Measurements from ENCODE around the gene OPRL1.

The OPRL1 gene

DNA sequence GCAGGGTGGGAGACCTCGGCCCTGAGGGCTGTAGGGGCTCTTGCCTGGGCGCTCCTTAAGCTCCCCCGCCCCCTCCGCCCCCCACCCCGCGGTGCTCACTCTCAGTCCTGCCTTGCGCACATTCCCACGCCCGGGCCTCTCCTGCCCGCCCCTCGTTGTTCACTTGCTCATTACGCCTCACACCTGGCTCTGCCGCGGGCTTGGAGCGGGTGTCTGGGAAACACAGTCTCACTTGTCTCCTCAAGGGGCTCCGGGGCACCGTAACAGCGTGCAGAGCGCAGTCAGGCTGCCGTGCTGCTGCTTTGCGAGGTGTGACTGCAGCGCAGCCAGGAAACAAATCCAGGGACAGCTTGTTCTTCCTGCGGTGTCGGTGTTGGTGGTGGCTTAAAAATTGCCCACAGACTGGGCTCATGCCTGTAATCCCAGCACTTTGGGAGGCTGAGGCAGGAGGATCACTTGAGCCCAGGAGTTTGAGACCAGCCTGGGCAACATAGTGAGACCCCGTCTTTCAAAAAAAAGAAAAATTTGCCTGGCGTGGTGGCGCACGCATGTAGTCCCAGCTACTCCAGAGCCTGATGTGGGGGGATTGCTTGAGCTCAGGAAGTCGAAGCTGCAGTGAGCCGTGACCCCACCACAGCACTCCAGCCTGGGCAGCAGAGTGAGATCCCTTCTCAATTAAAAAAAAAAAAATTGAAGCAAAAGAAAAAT lies 22.9 kb downstream of the OPRL1 start:
- no peak for DNase-seq (ENCODE audit: low read depth in 2 of 2)

DNA sequence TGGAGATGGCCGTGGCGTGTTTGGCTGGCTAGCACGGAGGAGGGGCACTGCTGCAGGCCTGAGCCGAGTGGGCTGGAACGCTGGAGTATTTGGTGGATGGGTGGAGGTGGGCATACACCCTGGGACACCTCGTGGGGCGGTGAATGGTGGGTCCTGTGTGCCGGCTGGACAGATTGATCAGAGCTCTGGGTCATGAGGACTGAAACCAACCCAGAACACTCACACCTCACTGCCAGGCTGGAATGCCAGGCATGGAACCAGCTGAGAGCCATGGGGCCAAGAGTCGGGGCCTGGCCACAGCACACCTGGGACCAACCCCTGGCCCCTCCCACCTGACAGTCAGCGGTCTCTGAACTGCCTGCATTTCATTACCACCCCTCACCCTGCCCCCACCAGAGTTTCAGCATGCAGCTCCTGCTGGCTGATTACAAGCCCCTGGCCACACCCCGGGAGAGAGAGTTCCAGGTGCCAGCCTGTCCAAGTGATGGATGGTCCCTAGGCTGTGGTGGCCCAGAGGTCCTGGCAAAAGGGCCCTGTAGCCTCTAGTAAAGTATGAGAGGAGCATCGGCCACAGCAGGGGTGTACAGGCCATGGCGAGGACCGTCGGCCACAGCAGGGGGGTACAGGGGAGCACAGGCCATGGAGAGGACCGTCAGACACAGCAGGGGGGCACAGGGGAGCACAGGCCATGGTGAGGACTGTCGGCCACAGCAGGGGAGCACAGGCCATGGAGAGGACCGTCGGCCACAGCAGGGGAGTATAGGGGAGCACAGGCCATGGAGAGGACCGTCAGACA lies 24.2 kb downstream of the OPRL1 start:
- no peak for DNase-seq (ENCODE audit: low read depth in 2 of 2)

DNA sequence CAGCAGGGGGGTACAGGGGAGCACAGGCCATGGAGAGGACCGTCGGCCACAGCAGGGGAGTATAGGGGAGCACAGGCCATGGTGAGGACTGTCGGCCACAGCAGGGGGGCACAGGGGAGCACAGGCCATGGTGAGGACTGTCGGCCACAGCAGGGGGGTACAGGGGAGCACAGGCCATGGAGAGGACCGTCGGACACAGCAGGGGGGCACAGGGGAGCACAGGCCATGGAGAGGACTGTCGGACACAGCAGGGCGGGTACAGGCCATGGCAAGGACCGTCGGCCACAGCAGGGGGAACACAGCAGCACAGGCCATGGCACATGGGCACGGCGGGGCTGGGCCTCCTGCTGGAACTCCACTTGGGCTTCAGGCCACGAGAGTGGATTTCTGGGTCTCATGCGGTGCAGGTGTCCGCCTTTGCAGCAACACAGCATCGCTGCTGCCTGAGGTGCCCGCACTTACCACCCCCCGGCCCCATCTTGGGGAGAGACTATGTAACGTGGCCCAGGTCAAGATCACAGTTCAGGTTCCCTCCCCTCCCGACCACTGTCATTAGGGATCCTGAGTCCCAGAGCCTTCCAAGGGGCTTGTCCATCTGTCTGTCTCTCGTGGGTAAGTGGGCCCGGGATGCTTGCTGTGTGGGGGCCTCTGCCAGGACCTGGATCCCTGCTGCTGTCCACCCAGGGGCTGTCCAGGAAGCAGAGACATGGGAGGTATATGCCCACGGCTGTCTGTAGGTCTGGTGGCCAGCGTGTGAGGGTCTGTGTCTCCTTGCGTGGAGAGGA lies 25.0 kb downstream of the OPRL1 start:
- no peak for DNase-seq (ENCODE audit: low read depth in 2 of 2)

DNA sequence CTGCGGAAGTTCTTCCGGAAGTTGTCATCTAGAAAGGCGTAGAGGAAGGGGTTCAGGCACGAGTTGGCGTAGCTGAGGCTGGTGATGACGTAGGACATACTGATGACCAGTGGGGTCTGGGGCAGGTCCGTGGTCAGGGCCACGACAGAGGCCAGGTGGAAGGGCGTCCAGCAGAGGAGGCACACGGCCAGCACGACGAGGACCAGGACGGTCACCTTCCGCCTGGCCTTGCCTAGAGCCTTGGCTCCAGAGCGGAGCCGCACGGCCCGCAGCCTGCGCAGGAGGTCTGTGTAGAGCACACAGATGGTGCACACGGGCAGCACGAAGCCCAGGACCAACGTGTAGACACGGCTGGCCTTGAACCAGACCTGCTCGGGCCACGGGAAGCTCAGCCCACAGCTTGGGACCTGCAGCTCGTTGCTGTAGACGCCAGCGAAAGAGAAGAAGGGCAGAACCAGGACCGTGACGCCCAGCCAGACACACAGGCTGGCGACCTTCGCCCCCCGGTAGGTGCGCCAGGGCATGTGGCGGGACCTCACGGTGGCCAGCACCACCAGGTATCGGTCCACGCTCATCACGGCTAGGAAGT lies 26.1 kb downstream of the OPRL1 start:
- DNase-seq (ENCODE audit: low read depth in 2 of 2) = no peak

DNA sequence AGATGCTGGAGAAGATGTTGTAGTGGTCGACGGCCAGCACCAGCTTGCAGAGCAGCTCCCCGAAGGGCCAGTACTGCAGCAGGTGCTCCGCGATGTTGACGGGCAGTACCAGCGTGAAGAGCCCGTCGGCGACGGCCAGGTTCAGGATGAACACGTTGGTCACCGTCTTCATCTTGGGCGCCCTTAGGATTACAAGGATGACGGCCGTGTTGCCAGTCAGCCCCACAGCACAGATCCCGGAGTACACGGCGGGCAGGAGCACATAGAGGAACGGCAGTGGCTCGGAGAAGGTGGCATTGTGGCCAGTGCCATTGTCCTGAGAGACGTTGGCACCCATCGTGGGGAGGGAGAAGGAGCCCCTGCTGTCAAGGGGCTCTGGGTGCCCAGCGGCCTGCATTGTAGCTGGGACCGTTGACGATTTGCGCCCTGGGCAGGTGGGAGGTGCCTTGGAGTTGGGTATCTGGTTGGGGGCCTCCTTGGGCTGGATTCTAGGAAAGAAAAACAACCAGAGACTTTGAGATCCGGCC lies 26.6 kb downstream of the OPRL1 start:
- DNase-seq (ENCODE audit: low read depth in 2 of 2) = no peak

DNA sequence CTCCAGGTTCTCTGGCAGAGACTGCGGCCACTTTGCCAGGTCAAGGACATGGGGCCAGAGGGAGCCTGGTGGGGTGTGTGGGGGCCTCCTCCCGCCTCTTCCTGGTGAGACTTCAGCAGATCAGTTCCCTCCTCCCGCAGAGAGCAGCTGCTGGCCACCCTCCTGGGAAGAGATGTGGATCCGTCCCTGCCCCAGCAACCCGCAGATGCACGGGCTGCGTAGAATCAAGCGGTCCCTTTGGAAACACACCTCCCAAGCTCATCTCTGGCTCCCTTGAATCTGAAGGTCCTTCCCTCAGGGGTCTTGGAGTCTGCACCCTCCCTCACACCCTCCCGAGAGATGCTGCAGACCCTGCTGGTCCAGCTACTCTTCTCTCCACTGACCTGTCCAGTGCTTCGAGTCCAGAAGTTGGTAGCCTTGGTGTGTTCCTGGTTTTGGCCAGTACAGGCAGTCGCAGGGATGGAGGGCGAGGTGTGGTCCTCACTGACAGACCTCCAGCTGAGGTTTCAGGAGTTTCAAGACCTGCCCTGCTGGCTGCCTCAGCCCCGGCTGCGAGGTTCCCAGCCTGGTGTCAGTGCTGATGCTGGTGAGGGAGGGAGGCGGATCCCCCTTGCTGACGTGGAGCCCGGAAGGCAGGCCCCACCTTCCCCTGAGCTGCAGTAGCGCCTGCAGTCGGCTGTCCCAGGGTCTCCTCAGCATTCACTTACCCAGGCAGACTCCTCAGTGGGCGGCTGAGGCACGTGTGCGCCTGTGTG lies 27.3 kb downstream of the OPRL1 start, which contains the start of gene NPBWR2:
Gene NPBWR2 (minus strand): TSS at position 585 of the 755 bp plus-strand sequence. CDS start 734 bp downstream, outside the sequence.
- no peak for DNase-seq (ENCODE audit: low read depth in 2 of 2)

DNA sequence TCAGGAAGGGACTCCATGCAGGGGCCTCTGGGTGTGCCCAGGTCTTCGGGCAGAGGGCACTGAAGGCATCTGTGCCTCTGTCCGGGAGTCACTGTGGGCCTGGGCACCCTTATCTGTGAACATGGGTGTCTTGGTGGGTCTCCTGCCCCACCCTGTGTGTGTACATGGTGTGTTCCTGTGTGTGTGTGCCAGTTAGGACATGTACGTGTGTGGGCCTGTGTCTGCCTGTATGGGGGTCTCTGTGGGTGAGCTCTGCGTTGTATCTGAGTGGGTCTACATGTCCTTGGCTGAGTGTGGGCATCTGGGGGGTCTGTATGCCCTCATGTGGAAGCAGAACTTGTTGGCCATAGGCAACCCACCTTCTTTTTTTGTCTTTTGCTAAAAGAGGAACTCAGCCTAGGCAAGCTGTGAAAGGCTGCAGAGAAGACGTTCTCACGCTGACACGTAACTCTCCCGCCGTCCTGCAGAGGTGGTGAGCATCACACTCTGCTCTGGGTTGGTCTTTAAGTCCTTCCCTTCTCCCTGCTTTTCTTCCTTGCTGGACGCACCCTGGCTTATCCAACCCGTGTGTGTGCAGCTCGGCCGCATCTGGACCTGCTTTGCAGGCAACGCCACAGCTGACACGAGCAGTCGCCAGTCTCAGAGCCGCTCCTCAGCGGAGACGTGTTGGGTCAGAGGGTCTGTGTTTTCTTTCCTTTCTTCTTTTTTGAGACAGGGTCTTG lies 28.0 kb downstream of the OPRL1 start:
- DNase-seq (ENCODE audit: low read depth in 2 of 2) = no peak

DNA sequence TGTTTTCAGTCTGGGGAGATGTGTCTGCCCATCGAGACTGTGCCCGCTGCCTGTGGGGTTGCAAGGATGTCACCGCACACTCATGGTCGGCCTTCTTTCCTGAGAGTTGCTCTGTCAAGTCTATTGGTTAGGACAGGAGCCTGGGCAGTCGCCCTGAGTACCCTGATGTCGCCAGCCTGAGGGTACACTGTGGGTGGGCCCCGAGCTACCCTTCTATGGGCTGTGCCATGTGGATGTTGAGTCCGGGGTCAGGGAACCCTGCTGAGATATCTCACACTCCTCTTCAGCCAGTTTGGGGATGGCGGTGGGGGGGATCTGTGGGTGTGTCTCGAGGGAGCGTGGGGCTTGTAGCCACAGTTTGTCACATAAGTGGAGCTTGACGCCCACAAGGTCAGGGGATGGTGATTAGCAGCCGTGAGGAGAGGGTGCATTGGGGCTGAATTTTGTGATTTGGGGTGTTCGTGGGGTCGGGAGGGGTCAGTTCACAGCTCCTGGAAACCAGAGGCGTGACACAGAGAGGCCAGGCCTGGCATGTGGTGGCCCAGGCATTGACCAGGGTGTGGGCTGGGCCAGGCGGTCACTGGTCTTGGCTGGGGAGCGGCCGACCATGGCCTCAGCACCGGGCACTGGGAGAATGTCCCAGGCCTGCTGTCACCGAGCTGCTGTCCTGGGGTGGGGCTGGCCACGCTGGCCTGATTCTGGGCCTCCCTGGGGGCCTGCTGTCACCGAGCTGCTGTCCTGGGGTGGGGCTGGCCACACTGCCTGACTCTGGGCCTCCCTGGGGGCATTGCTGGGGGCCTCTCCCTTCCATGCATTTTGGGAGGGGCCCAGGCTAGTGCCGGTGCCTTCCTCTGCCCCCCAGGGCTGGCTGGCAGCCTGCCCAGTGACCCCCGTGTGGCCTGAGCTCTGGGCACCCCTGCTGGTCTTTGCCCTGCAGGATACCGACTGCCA lies 29.1 kb downstream of the OPRL1 start:
- DNase-seq (ENCODE audit: low read depth in 2 of 2) = no peak

DNA sequence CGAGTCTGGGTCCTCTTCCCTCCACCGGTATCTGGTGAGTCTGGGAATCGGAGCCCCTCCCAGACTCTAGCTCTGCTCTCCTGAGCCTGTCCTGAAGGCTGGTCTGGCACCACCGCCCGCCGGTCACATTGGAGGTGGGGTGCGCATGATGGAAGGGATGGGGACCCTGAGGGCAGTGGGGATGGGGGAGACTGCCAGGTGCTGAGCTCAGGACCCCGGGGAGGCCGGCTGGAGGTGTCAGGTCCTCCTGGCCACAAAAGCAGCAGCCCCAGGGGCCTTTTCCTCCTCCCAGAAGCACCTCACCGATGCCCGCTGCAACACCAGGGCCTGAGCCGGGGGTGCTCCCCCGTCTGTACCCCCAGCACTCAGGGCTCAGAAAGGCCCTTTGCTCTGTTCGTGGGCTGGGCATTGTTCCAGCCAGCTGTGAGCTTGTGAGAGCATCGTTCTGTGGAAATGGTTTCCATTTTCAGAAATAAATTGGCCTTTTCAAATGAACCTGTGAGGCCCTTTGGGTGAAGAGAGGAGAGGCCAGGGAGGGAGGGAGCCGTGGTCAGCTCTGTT lies 30.0 kb downstream of the OPRL1 start:
- no peak for DNase-seq (ENCODE audit: low read depth in 2 of 2)

DNA sequence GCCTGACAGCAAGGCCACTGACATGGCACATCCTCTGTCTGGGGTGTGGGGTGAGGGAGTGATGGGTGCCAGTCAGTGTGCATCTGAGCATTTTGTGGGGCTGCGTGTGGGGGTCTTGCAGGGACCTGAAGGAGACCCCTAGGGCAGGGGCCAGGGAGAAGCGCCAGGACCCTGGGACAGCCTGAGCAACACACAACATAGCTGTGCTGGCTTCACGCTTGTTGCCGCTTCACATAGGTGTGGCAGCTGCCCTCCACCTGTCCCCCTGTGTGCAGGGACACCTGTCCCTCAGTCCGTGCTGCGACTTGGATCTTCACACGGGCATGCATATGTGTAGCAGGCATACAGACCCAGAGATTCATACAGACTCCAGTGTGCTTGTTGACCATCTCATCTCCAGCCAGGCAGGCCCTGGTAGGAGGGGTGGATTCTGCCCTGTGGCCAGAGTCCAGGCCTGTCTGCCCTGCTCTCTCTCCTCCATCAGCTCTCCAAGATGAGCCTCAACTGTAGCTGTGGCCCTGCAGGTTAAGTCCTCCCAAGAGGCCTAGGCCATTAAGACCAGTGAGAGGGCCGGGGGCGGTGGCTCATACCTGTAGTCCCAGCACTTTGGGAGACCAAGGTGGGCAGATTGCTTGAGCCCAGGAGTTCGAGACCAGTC lies 30.7 kb downstream of the OPRL1 start:
- no peak for DNase-seq (ENCODE audit: low read depth in 2 of 2)

DNA sequence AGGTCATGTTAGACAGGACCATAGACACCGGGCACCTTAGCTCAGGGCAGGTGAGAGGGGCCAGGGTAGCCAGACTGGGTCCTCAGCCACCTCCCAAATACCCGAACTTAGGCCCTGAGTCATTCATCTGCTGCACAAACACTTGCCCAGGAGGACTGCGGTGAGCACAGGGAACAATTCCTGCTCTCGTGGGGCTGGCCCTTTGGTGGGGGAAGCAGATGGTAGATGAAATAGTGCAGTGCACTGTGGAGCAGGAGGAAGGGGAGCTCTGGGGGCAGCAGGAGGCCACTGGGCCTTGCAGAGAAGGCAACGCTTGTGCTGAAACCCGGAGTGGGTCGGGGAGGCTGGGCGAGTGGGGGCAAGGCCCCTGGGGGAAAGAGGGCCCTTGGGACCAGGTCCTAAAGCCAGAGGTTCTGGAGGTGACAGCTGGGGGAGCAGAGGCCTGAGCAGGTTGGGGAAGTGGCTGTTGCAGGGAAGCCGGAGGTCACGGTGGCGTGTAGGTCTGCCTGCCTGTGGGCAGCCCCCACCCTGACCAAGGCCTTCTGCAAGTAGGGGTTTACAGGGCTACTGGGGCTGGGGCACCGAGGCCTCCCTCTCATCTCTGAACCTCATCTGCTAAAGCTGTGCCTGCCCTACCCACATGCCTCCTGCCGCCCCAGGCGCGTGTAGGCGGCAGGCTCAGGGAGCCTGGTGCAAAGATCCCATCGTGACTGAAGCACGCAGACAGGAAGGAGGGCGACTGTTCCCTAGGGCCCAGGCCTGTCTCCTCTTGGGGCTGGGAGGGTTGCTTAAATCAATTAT lies 32.2 kb downstream of the OPRL1 start:
- DNase-seq (ENCODE audit: low read depth in 2 of 2) = no peak

DNA sequence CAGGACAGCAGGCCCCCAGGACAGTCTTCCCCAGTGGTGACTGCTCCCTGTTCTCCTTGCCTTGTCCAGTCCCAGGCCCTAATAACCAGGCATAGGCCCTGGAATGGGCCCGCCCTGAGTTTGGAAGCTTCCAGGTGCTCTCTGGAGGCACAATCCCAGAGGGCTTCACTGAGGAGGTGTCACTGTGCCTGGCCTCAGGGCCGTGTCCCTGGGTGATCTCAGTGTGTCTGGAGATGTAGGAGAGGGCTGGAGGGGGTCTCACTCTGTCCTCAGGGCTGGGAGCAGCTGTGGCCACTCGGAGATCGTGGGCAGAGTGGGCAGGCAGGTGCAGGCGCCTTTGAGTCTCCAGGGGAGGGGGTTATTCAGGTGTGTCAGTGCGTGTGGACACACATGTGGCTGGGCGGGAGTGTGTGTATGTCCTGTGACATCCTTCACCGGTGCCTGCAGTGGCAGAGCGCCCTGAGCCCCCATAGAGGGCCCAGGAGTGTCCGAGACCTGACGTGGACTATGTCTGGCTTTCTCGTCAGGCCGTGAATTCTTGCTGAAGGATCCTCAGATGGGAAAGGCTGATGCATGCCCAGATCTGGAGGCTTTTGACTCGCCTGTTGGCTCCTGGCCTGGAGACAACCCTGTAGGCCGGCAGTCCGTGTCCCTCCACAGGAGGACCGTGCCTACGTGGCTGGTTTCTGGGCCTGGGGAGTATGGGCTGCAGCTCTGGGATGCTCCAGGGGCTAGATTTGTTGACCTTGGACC lies 33.0 kb downstream of the OPRL1 start:
- DNase-seq (ENCODE audit: low read depth in 2 of 2) = no peak

DNA sequence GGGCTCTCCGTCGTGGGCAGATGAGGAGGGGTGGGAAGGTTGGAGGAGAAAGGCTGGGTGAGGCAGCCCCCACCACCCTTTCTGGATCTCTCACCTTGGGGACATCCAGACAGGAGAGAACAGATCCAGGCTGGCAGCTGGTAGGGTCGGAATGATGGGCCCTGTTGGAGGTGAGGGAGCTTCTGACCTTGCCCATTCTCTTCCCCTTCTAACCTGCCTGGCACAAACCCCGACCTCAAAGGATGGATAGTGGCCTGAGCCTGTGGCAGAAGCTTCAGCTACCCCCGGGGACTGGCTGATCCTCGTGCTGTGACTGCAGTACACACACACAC lies 33.5 kb downstream of the OPRL1 start:
- DNase-seq (ENCODE audit: low read depth in 2 of 2) = no peak

DNA sequence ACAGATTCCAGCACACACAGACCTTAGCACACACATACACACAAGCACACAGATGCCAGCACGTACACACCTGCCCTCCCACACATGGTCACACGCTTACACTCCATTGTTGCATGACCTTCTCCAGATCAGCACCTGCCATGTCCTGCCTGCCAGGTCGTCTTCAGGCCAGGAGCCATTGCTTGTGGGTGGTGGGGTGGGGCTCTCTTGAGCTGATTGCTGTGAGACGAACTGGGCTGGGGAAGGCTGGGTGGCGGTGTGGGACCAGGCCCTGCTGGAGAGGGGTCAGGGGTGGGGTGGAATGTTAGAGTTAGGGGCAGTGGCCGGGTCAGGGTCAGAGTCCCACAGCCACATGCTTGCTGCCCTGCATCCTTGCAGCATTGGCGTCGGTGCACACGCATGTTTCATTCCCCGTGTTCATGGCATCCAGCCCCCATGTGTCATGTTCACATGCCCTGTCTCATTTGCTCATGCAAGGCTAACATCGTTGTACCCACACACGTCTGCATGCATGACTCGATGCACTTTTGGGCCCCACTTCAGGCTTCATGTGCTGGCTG lies 34.0 kb downstream of the OPRL1 start:
- no peak for DNase-seq (ENCODE audit: low read depth in 2 of 2)

DNA sequence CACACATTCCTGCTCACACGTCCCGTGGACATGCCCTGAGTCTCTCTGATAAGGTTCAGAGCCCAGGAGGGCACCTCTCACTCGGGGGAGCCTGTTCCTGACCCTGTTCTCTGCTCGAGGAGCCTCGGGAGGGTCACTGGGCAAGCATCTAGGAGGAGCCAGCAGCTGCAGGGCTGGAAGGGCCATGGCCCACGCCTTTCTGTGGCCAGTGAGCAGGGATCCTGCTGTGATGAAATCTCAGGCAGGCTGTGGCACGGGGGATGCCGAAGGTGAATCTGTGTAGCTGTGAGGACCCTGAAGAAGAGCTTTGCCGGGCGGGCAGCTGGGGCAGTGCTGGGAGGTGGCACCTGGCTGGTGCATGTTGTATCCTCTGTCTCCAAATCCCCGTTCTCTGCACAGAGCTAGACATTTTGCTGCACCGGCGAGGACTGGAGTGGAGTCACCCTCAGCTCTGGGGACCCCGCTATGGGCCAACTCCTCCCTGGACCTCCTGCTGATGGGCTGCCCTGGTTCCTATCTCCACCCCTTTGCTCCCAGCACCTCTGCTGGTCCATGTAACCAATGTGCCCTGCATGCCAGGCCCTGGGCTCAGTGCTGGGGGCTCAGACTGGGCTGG lies 34.6 kb downstream of the OPRL1 start:
- no peak for DNase-seq (ENCODE audit: low read depth in 2 of 2)

All from stimulated activated CD4-positive, alpha-beta T cell treated with anti-CD3 and anti-CD28 coated beads, Interleukin-15, amount 100 ng/mL, for 48 hours (primary cell).